HEK293 (cell line): ENCODE data around the gene TXNIP.
A peak's percentile ranks its signal among the peaks of the same experiment; 100 is the strongest.

ENCODE experiments used
- CTCF ChIA-PET: fragments of 350-600 bp; formaldehyde crosslinking; extraction: SDS; loops from one replicate; lab custom pipeline; 2021; ENCODE audit warnings: antibody characterized with exemption; lab: Yijun Ruan, JAX
- POLR2A ChIA-PET: fragments of 300-600 bp; formaldehyde crosslinking; extraction: SDS; loops from one replicate; lab custom pipeline; 2020; ENCODE audit warnings: antibody characterized with exemption, inconsistent platforms; lab: Yijun Ruan, JAX
- H3K27ac ChIP-seq: fragments of 200-500 bp; sonication (Bioruptor generic); 2 replicates; pipeline ENCODE4 v1.5.1; 2014; ENCODE audit warnings: low read depth, low read length, control low read depth, inconsistent platforms; ENCODE audit errors: extremely low read depth
- H3K36me3 ChIP-seq, 2 experiments: fragments of 200-500 bp in 1 of 2; sonication (Bioruptor generic) in 1 of 2; 1 replicate in 1 of 2; 2 replicates in 1 of 2; pipeline ENCODE4 v1.5.1; 2014 to 2017; ENCODE audit warnings: inconsistent platforms in 2 of 2, low read length in 2 of 2; ENCODE audit not compliant: control insufficient read depth in 2 of 2, insufficient read depth in 1 of 2
- H3K4me1 ChIP-seq: fragments of 200-500 bp; sonication (Bioruptor generic); 2 replicates; pipeline ENCODE4 v1.5.1; 2014; ENCODE audit warnings: mild to moderate bottlenecking, low read length, inconsistent platforms; ENCODE audit not compliant: control insufficient read depth, insufficient read depth
- H3K4me3 ChIP-seq: 2 replicates; pipeline ENCODE4 v1.5.1; 2011; ENCODE audit warnings: low read depth, mild to moderate bottlenecking, control low read depth, low read length, moderate library complexity
- H3K9me3 ChIP-seq: fragments of 200-500 bp; sonication (Bioruptor generic); 2 replicates; pipeline ENCODE4 v1.5.1; 2014; ENCODE audit warnings: low read depth, low read length, inconsistent platforms; ENCODE audit not compliant: control insufficient read depth, insufficient read depth
- BCL6B ChIP-seq: fragments of 450-650 bp; formaldehyde crosslinking; IDR thresholded peaks from 2 replicates; pipeline ENCODE4 v1.5.1; 2017; ENCODE audit warnings: missing biosample characterization, missing genetic modification characterization
- PRDM1 ChIP-seq: fragments of 450-650 bp; formaldehyde crosslinking; IDR thresholded peaks from 2 replicates; pipeline ENCODE4; 2016; ENCODE audit warnings: missing biosample characterization, missing genetic modification characterization
- SCRT2 ChIP-seq: fragments of 450-650 bp; formaldehyde crosslinking; IDR thresholded peaks from 2 replicates; pipeline ENCODE4 v1.5.1; 2016; ENCODE audit warnings: missing biosample characterization, missing genetic modification characterization
- SP2 ChIP-seq: fragments of 450-650 bp; formaldehyde crosslinking; IDR thresholded peaks from 2 replicates; pipeline ENCODE4 v1.5.1; 2016; ENCODE audit warnings: missing biosample characterization, missing genetic modification characterization
- ZBTB11 ChIP-seq: fragments of 450-650 bp; formaldehyde crosslinking; conservative IDR thresholded peaks from 2 replicates; pipeline ENCODE4 v1.5.1; 2016; ENCODE audit warnings: low read depth, missing biosample characterization, missing genetic modification characterization
- ZBTB17 ChIP-seq: fragments of 450-650 bp; formaldehyde crosslinking; IDR thresholded peaks from 2 replicates; pipeline ENCODE4 v1.5.1; 2016; ENCODE audit warnings: missing biosample characterization, missing genetic modification characterization
- ZEB2 ChIP-seq: fragments of 450-650 bp; formaldehyde crosslinking; IDR thresholded peaks from 2 replicates; pipeline ENCODE4 v1.5.1; 2016; ENCODE audit warnings: missing biosample characterization, missing genetic modification characterization
- ZFHX2 ChIP-seq: fragments of 450-650 bp; formaldehyde crosslinking; conservative IDR thresholded peaks from 2 replicates; pipeline ENCODE4 v1.5.1; 2016; ENCODE audit warnings: missing biosample characterization, missing genetic modification characterization
- ZNF175 ChIP-seq: fragments of 450-650 bp; formaldehyde crosslinking; IDR thresholded peaks from 2 replicates; pipeline ENCODE4 v1.5.1; 2016; ENCODE audit warnings: missing biosample characterization, missing genetic modification characterization
- ZNF280C ChIP-seq: fragments of 450-650 bp; formaldehyde crosslinking; IDR thresholded peaks from 2 replicates; pipeline ENCODE4 v1.5.1; 2016; ENCODE audit warnings: missing biosample characterization, missing genetic modification characterization
- ZNF366 ChIP-seq: fragments of 450-650 bp; formaldehyde crosslinking; conservative IDR thresholded peaks from 2 replicates; pipeline ENCODE4 v1.5.1; 2016; ENCODE audit warnings: missing biosample characterization, missing genetic modification characterization
- ZNF391 ChIP-seq: fragments of 450-650 bp; formaldehyde crosslinking; IDR thresholded peaks from 2 replicates; pipeline ENCODE4 v1.5.1; 2016; ENCODE audit warnings: low read depth, missing biosample characterization, missing genetic modification characterization, borderline replicate concordance
- ZNF398 ChIP-seq: fragments of 450-650 bp; formaldehyde crosslinking; IDR thresholded peaks from 2 replicates; pipeline ENCODE4 v1.5.1; 2017; ENCODE audit warnings: missing biosample characterization, missing genetic modification characterization
- ZNF48 ChIP-seq: fragments of 450-650 bp; formaldehyde crosslinking; IDR thresholded peaks from 2 replicates; pipeline ENCODE4 v1.5.1; 2016; ENCODE audit warnings: missing biosample characterization, missing genetic modification characterization
- ZNF548 ChIP-seq: fragments of 450-650 bp; formaldehyde crosslinking; IDR thresholded peaks from 2 replicates; pipeline ENCODE4 v1.5.1; 2016; ENCODE audit warnings: missing biosample characterization, missing genetic modification characterization
- ZNF624 ChIP-seq: fragments of 450-650 bp; formaldehyde crosslinking; IDR thresholded peaks from 2 replicates; pipeline ENCODE4 v1.5.1; 2017; ENCODE audit warnings: missing biosample characterization, missing genetic modification characterization
- ZNF664 ChIP-seq: fragments of 450-650 bp; formaldehyde crosslinking; IDR thresholded peaks from 2 replicates; pipeline ENCODE4 v1.5.1; 2016; ENCODE audit warnings: missing biosample characterization, missing genetic modification characterization
- ZXDB ChIP-seq: fragments of 450-650 bp; formaldehyde crosslinking; IDR thresholded peaks from 2 replicates; pipeline ENCODE4 v1.5.1; 2016; ENCODE audit warnings: missing biosample characterization, missing genetic modification characterization

The TXNIP gene

GRCh38 chr1:145957443-145958319 lies 38.7 kb downstream of the TXNIP start, which contains the start of gene LIX1L (continued):
- peak; percentile 58 for TF ChIP-seq ZBTB11 (tag by site-specific recombination)
- TF ChIP-seq ZNF398 (tag by site-specific recombination), result peak; percentile 49; the same call in 1 of the 2 replicates
- TF ChIP-seq ZFHX2 (tag by site-specific recombination), result peak; percentile 37
- TF ChIP-seq SP2 (tag by site-specific recombination), result peak; percentile 96
- TF ChIP-seq ZEB2 (tag by site-specific recombination), result 0 out of 2 replicates have a peak, but pooled peaks have one; percentile 21
- no peak for TF ChIP-seq ZNF548
- TF ChIP-seq BCL6B (tag by site-specific recombination), result no peak

GRCh38 chr1:145956781-145957442 lies 39.5 kb downstream of the TXNIP start:
- POLR2A ChIA-PET, result interaction anchor here (1.4 to 2.6 kb wide), 8 partner anchors 10 to 98 kb away, joined by 3 to 51 read pairs (median 6); partner anchors contain the start of genes PEX11B, PIAS3 and RBM8A
- CTCF ChIA-PET, result interaction anchor here (0.7 to 3.6 kb wide), 4 partner anchors 23 to 87 kb away, joined by 3 to 15 read pairs (median 4); partner anchors contain the start of gene RBM8A
- Histone ChIP-seq H3K27ac (peak overlapping the region; percentile 49; the same call in 1 of the 2 replicates), H3K9me3 (no peaks in the 10 kb centered on the region), H3K4me1 (peaks cover 6% of the 10 kb centered on the region), H3K4me3 (peak overlapping the region; percentile 81), H3K36me3 (no peaks in the 10 kb centered on the region)
- TF ChIP-seq ZBTB17 (tag by site-specific recombination) (peak; percentile 79), ZXDB (tag by site-specific recombination) (0 out of 2 replicates have a peak, but pooled peaks have one; percentile 5), ZNF175 (tag by site-specific recombination) (no peak), ZNF664 (tag by site-specific recombination) (peak; percentile 91), ZNF391 (no peak), ZNF366 (tag by site-specific recombination) (peak; percentile 59), ZNF48 (no peak), SCRT2 (tag by site-specific recombination) (peak; percentile 61), PRDM1 (tag by site-specific recombination) (peak; percentile 43; the same call in 1 of the 2 replicates), ZNF280C (no peak), ZNF624 (peak; percentile 18; the same call in 1 of the 2 replicates)
